Aorta (tissue), 5 donors: ENCODE results near the gene CPT1A. TPM values are rescaled to one million over a fixed set of nuclear protein-coding genes. Genes with fewer than 3 reads are reported as not detected.

Source experiments
- ATAC-seq: fragments of 200-7000 bp; cut with Tn5 transposase; one replicate; pipeline ENCODE4 v1.9.1; 2022; ENCODE audit warnings: moderate library complexity; ENCODE audit not compliant: low FRiP score
- DNase-seq, 2 donors: peaks; one replicate each; pipeline ENCODE4 v3.0.0-alpha.2; 2020
- H3K27ac ChIP-seq, 2 donors: one replicate each; pipeline ENCODE4 v1.5.1; 2013; ENCODE audit warnings: low read length in 2 of 2, mild to moderate bottlenecking in 2 of 2, moderate library complexity in 2 of 2, control low read depth in 1 of 2, inconsistent platforms in 1 of 2, low read depth in 1 of 2
- H3K27me3 ChIP-seq, 2 donors: one replicate each; pipeline ENCODE4 v1.6.1; 2013; ENCODE audit warnings: control low read depth in 1 of 2, low read length in 1 of 2, mild to moderate bottlenecking in 1 of 2, moderate library complexity in 1 of 2; ENCODE audit not compliant: insufficient read depth in 2 of 2, control insufficient read depth in 1 of 2
- H3K36me3 ChIP-seq, 2 donors: one replicate each; pipeline ENCODE4 v1.6.1; 2013; ENCODE audit warnings: control low read depth in 1 of 2, low read length in 1 of 2, mild to moderate bottlenecking in 1 of 2; ENCODE audit not compliant: insufficient read depth in 2 of 2, control insufficient read depth in 1 of 2
- H3K4me1 ChIP-seq, 2 donors: one replicate each; pipeline ENCODE4 v1.6.1; 2013; ENCODE audit warnings: low read length in 2 of 2, control low read depth in 1 of 2, mild to moderate bottlenecking in 1 of 2, moderate library complexity in 1 of 2; ENCODE audit not compliant: insufficient read depth in 2 of 2, control insufficient read depth in 1 of 2
- H3K4me3 ChIP-seq, 2 donors: one replicate each; pipeline ENCODE4 v1.5.1; 2013; ENCODE audit warnings: low read length in 2 of 2, control low read depth in 1 of 2, mild to moderate bottlenecking in 1 of 2
- H3K9me3 ChIP-seq: one replicate; pipeline ENCODE4 v1.6.1; 2013; ENCODE audit warnings: mild to moderate bottlenecking, low read length; ENCODE audit not compliant: control insufficient read depth
- WGBS, 2 donors: extraction: QIAGEN DNeasy Blood & Tissue Kit; methylation state at CpG; one replicate each; pipeline ENCODE4 v1.1.7; 2013; 5-methylcytosine and 5-hydroxymethylcytosine counted together
- intact Hi-C, 2 donors: fragments of 100-400 bp; cut with DNase I; formaldehyde crosslinking; loops; one replicate each; pipeline versions ENCODE4 v1.14.2 to v1.15.0; 2022
- polyA plus RNA-seq, 2 donors: library from polyadenylated mRNA; stranded (reverse); fragments of 200-250 nt; gene quantifications; one replicate each; pipeline ENCODE4 v1.2.3, GENCODE V29; 2013
- total RNA-seq, 2 donors: library from RNA; stranded (reverse); fragmentation: NEBNext Ultra II Directional; extraction: Animal tissue kit (Norgen Biotek cat#: 25700); gene quantifications; one replicate each; pipeline ENCODE4 v1.2.1, GENCODE V29; 2021
- donor health status: healthy with polysubstance abuse.
- donor health status: Bipolar disorder and iron deficiency.
- donor health status: DM: no; HTN: no; CAD: no.
- donor health status: DM: no; HTN: no; CAD: no.
- donor health status: DM: yes; HTN: yes; CAD: no.

CPT1A gene
- total and polyA plus RNA-seq, 4 donors = 10.9 to 81.4 (median 59.5) TPM

DNA sequence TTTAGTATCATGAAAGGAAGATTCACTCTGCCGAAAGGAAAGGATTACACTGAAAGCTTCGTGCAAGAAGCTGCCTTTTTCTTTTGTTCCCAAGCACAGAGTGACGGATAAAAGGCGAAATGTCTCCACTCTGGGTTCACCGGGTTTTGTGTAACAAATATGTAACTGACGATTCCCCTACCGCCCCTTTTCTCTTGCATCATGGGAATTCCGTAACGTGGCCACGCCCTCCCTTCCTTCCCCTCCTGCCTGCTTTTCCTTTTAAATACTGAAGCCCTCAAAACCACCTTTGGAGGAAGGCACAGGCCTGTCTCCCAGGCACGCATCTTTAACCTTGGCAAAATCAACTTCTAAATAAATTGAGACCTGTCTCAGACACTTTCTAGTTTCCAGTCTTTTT is 74.0 kb downstream of the CPT1A start:
- intact Hi-C loops = no loop called here
- H3K27me3 ChIP-seq = no peaks in the 10 kb centered on the region
- H3K4me3 ChIP-seq = no peak overlapping the region
- peaks cover 5 to 10% of the 10 kb centered on the region in 2 donors for H3K36me3 ChIP-seq
- ATAC-seq = no peak
- no peaks in the 10 kb centered on the region for H3K9me3 ChIP-seq
- H3K27ac ChIP-seq = no peak overlapping the region
- peak in 1 of 2 donors; percentile 5 for DNase-seq
- no peaks in the 10 kb centered on the region for H3K4me1 ChIP-seq
- WGBS, 2 donors = 92 to 94% methylated on average over 11 of the region's 11 CpGs

DNA sequence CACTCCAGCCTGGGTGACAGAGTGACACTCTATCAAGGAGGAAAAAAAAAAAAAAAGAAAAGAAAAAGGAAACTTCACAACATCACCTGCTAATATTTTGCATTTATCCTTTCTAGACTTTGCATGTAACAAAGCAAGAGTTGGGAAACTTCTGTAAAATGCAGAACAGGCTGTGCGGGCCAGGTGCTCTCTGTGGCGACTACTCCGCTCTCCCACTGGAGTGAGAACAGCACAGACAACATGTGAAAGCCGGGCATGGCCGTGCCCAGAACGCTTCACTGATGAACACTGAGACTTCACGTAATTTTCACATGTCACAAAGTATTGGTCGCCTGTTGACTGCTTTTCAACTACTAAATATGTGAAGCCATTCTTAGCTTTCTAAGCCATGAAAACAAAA is 74.9 kb downstream of the CPT1A start:
- Histone ChIP-seq H3K9me3 (no peaks in the 10 kb centered on the region), H3K4me1 (no peaks in the 10 kb centered on the region), H3K27me3 (no peaks in the 10 kb centered on the region), H3K4me3 (no peak overlapping the region), H3K27ac (no peak overlapping the region), H3K36me3 (peaks cover 8 to 9% of the 10 kb centered on the region in 2 donors)
- WGBS, 2 donors = 95 to 96% methylated on average over 8 of the region's 8 CpGs
- DNase-seq = peak in 1 of 2 donors; percentile 62
- intact Hi-C loops = no loop called here
- no peak for ATAC-seq

GRCh38 chr11:68764746-68765145 is 77.0 kb downstream of the CPT1A start:
- H3K27ac ChIP-seq = no peak overlapping the region
- no peaks in the 10 kb centered on the region for H3K4me1 ChIP-seq
- peaks cover 9 to 14% of the 10 kb centered on the region in 2 donors for H3K36me3 ChIP-seq
- WGBS, 2 donors = 85 to 86% methylated on average over 16 of the region's 16 CpGs
- H3K4me3 ChIP-seq = no peak overlapping the region
- no peaks in the 10 kb centered on the region for H3K9me3 ChIP-seq
- DNase-seq (peak in 1 of 2 donors; percentile 38), ATAC-seq (no peak)
- no peaks in the 10 kb centered on the region for H3K27me3 ChIP-seq
- intact Hi-C loops = no loop called here

DNA sequence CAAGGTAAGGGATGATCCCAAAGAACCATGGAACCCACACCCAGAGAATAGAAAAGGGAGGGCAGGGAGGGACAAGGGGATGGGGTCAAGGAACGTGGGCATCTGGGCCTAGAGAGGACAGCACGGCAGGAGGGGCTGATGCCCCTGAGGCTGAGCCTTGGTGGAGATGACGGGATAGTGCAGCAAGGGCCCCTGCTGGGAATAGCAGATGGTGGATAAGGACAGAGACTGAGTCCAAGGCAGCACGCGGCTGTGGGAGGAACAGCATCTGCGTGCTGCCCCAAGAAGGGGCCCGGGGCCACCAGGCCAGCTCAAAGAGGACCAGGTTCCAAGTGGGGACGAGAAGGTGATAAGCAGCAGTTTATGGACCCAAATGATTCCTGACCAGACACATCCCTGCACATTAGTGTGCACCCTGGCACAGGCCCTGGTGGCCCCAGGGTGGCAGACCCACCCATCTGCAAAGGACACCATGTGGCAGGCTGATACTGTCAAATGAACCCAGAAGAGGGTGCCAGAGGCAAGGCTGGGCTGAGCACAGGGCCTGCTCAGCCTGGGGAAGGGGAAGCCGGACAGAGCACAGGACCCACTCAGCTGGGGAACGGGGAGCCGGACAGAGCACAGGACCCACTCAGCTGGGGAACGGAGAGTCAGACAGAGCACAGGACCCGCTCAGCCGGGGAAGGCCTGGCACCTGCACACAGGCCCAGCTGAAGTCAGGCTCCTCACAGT is 77.6 kb downstream of the CPT1A start:
- Histone ChIP-seq H3K36me3 (peaks cover 7 to 14% of the 10 kb centered on the region in 2 donors), H3K4me1 (no peaks in the 10 kb centered on the region), H3K4me3 (no peak overlapping the region), H3K27ac (no peak overlapping the region), H3K9me3 (no peaks in the 10 kb centered on the region), H3K27me3 (no peaks in the 10 kb centered on the region)
- intact Hi-C loops = no loop called here
- peak; percentile 11 for ATAC-seq
- peak in 1 of 2 donors; percentile 38 for DNase-seq
- 82 to 88% methylated on average over 12 to 14 of the region's 14 CpGs for WGBS, 2 donors

- H3K27ac ChIP-seq = no peak overlapping the region
- H3K4me1 ChIP-seq = no peaks in the 10 kb centered on the region
- peaks cover 7 to 14% of the 10 kb centered on the region in 2 donors for H3K36me3 ChIP-seq
- ATAC-seq (no peak), DNase-seq (peak in 1 of 2 donors; percentile 60)
- intact Hi-C loops = no loop called here
- no peaks in the 10 kb centered on the region for H3K27me3 ChIP-seq
- H3K9me3 ChIP-seq = no peaks in the 10 kb centered on the region
- no peak overlapping the region for H3K4me3 ChIP-seq
- WGBS, 2 donors = 73 to 74% methylated on average over 10 of the region's 10 CpGs
These were observed 78.5 kb downstream of the CPT1A start for GRCh38 chr11:68763181-68763721.

DNA sequence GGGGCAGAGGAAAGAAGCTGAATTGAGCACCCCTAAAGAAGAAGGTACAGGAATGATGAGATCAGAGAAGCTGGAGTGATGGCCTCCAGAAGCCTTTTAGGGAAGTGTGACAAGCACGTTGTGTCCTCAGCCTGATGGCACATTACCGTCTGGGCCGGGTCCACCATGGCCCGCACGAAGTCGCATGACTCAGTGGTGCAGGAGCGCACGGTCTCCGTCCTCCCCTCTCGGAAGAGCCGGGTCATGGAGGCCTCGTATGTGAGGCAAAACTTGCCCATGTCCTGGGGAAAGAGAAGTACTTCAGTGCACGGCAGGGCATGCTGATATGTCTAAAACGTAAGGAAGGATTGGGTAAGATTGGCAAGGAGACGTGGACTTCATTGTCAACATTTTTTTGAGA is 79.2 kb downstream of the CPT1A start:
- Histone ChIP-seq H3K4me3 (no peak overlapping the region), H3K4me1 (no peaks in the 10 kb centered on the region), H3K27ac (no peak overlapping the region), H3K27me3 (no peaks in the 10 kb centered on the region), H3K9me3 (no peaks in the 10 kb centered on the region), H3K36me3 (peaks cover 7 to 14% of the 10 kb centered on the region in 2 donors)
- intact Hi-C loops = no loop called here
- no peak for ATAC-seq
- 84 to 85% methylated on average over 15 of the region's 15 CpGs for WGBS, 2 donors
- peak in 1 of 2 donors; percentile 63 for DNase-seq

DNA sequence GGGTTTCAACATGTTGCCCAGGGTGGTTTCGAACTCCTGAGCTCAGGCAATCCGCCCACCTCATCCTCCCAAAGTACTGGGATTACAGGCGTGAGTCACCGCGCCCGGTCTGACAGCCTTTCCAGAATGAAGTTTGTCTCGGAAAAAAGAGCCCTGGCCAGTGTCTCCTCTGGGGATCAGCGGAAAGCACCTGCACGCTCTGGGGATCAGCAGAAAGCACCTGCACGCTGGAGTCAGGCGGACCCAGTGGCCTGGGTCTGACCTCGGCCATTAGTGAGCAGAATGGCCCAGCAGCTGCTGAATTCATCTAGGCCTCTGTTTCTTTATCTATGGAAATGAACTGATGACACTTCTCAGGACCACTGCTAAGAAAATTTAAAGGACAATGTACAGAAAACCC is 79.9 kb downstream of the CPT1A start:
- Histone ChIP-seq H3K27ac (no peak overlapping the region), H3K36me3 (peaks cover 9 to 14% of the 10 kb centered on the region in 2 donors), H3K27me3 (no peaks in the 10 kb centered on the region), H3K4me3 (no peak overlapping the region), H3K9me3 (no peaks in the 10 kb centered on the region), H3K4me1 (no peaks in the 10 kb centered on the region)
- DNase-seq (peak in 1 of 2 donors; percentile 42), ATAC-seq (no peak)
- intact Hi-C loops = no loop called here
- 83 to 84% methylated on average over 12 of the region's 12 CpGs for WGBS, 2 donors

GRCh38 chr11:68759991-68760390 is 81.7 kb downstream of the CPT1A start:
- intact Hi-C loops = no loop called here
- 87 to 93% methylated on average over 15 of the region's 15 CpGs for WGBS, 2 donors
- H3K4me3 ChIP-seq = no peak overlapping the region
- peak in 1 of 2 donors; percentile 75 for DNase-seq
- no peak for ATAC-seq
- H3K27me3 ChIP-seq = no peaks in the 10 kb centered on the region
- H3K36me3 ChIP-seq = peaks cover 12 to 14% of the 10 kb centered on the region in 2 donors
- H3K27ac ChIP-seq = no peak overlapping the region
- no peaks in the 10 kb centered on the region for H3K9me3 ChIP-seq
- H3K4me1 ChIP-seq = no peaks in the 10 kb centered on the region

- H3K36me3 ChIP-seq = peaks cover 9 to 12% of the 10 kb centered on the region in 2 donors
- H3K27me3 ChIP-seq = no peaks in the 10 kb centered on the region
- intact Hi-C loops = no loop called here
- no peak for ATAC-seq
- no peak for DNase-seq
- no peaks in the 10 kb centered on the region for H3K4me1 ChIP-seq
- H3K4me3 ChIP-seq = no peak overlapping the region
- H3K9me3 ChIP-seq = no peaks in the 10 kb centered on the region
- no peak overlapping the region for H3K27ac ChIP-seq
- WGBS, 2 donors = 73 to 75% methylated on average over 8 of the region's 8 CpGs
These were observed 84.0 kb downstream of the CPT1A start for GRCh38 chr11:68757711-68758110.
